CD4-positive, alpha-beta T cell treated with Interferon alpha-2 for 1 hour (primary cell): ENCODE measurements around the gene TCF20.

ENCODE experiments used
- DNase-seq, 2 donors: peaks; one replicate each; pipeline ENCODE4 v3.0.0-alpha.2; 2020 to 2022

TCF20 gene

GRCh38 chr22:42282252-42282942 is 11.9 kb upstream of the TCF20 start:
- no peak for DNase-seq

GRCh38 chr22:42281706-42282251 is 11.3 kb upstream of the TCF20 start:
- DNase-seq = no peak

- DNase-seq = no peak
Observed at GRCh38 chr22:42281284-42281683, 10.8 kb upstream of the TCF20 start.

GRCh38 chr22:42280836-42281235 is 10.4 kb upstream of the TCF20 start:
- no peak for DNase-seq

- DNase-seq = no peak
Observed at GRCh38 chr22:42280140-42280539, 9.7 kb upstream of the TCF20 start.

- no peak for DNase-seq
Observed at GRCh38 chr22:42279425-42280020, 9.1 kb upstream of the TCF20 start.

GRCh38 chr22:42277988-42278776 is 7.7 kb upstream of the TCF20 start:
- no peak for DNase-seq

- no peak for DNase-seq
Observed at GRCh38 chr22:42277232-42277753, 6.8 kb upstream of the TCF20 start.

GRCh38 chr22:42275970-42276369 is 5.5 kb upstream of the TCF20 start:
- DNase-seq = no peak

- no peak for DNase-seq
Observed at GRCh38 chr22:42275176-42275575, 4.7 kb upstream of the TCF20 start.

- DNase-seq = no peak
Observed at GRCh38 chr22:42273855-42274451, 3.5 kb upstream of the TCF20 start.

GRCh38 chr22:42272431-42272999 is 2.1 kb upstream of the TCF20 start:
- no peak for DNase-seq

GRCh38 chr22:42271906-42272305 is 1.5 kb upstream of the TCF20 start:
- no peak for DNase-seq

- DNase-seq = no peak
Observed at GRCh38 chr22:42271191-42271813, 849 bp upstream of the TCF20 start.

- no peak for DNase-seq
Observed at GRCh38 chr22:42270176-42270509, 310 bp downstream of the TCF20 start.

GRCh38 chr22:42269432-42270175 is 849 bp downstream of the TCF20 start:
- peak; percentile 52 to 73 for DNase-seq

- no peak for DNase-seq
Observed at GRCh38 chr22:42268852-42269410, 1.5 kb downstream of the TCF20 start.

GRCh38 chr22:42265321-42265720 is 5.1 kb downstream of the TCF20 start:
- DNase-seq = no peak

GRCh38 chr22:42263944-42264343 is 6.5 kb downstream of the TCF20 start:
- DNase-seq = no peak

GRCh38 chr22:42262964-42263363 is 7.5 kb downstream of the TCF20 start:
- no peak for DNase-seq

- DNase-seq = no peak
Observed at GRCh38 chr22:42261296-42261695, 9.2 kb downstream of the TCF20 start.
